OCI-LY1 (cell line): ENCODE measurements around the gene PDGFRB.

ENCODE experiments used
- H2AFZ ChIP-seq: fragments of 200-600 bp; sonication (generic), shearing (Covaris generic); 2 replicates; pipeline ENCODE4 v1.6.0; 2014; ENCODE audit warnings: antibody characterized with exemption, mild to moderate bottlenecking, low read length
- H3F3A ChIP-seq: fragments of 200-600 bp; sonication (generic), shearing (Covaris generic); 2 replicates; pipeline ENCODE4 v1.6.0; 2014; ENCODE audit warnings: mild to moderate bottlenecking, antibody characterized with exemption, low read length, moderate library complexity; ENCODE audit not compliant: insufficient read depth
- H3K27ac ChIP-seq: fragments of 200-600 bp; sonication (generic); 2 replicates; pipeline ENCODE4 v1.5.1; 2014; ENCODE audit warnings: low read length, mixed run types, mild to moderate bottlenecking, low read depth; ENCODE audit not compliant: poor library complexity, severe bottlenecking
- H3K27me3 ChIP-seq: fragments of 200-600 bp; sonication (generic); 2 replicates; pipeline ENCODE4 v1.6.0; 2014; ENCODE audit warnings: antibody characterized with exemption, mild to moderate bottlenecking, low read length, moderate library complexity; ENCODE audit not compliant: insufficient read depth
- H3K36me3 ChIP-seq: fragments of 200-600 bp; sonication (generic); 2 replicates; pipeline ENCODE4 v1.6.1; 2014; ENCODE audit warnings: mild to moderate bottlenecking, antibody characterized with exemption, low read length, moderate library complexity, mixed read lengths; ENCODE audit not compliant: insufficient read depth
- H3K4me1 ChIP-seq: fragments of 200-600 bp; sonication (generic); 2 replicates; pipeline ENCODE4 v1.5.1; 2014; ENCODE audit warnings: mild to moderate bottlenecking, low read length, moderate library complexity; ENCODE audit not compliant: insufficient read depth, severe bottlenecking
- H3K4me2 ChIP-seq: fragments of 200-600 bp; sonication (generic), shearing (Covaris generic); 2 replicates; pipeline ENCODE4 v1.6.1; 2014; ENCODE audit warnings: low read length
- H3K4me3 ChIP-seq: fragments of 200-600 bp; sonication (generic); 2 replicates; pipeline ENCODE4 v1.5.1; 2014; ENCODE audit warnings: low read length, low read depth, mild to moderate bottlenecking, mixed read lengths; ENCODE audit not compliant: poor library complexity, severe bottlenecking
- H3K79me2 ChIP-seq: fragments of 200-600 bp; shearing (Covaris generic); 2 replicates; pipeline ENCODE4 v1.6.1; 2016; ENCODE audit warnings: mixed run types, low read length, mixed read lengths; ENCODE audit not compliant: insufficient read depth
- H3K9ac ChIP-seq: fragments of 200-600 bp; sonication (generic), shearing (Covaris generic); 2 replicates; pipeline ENCODE4 v1.6.1; 2014; ENCODE audit warnings: mild to moderate bottlenecking, low read length, mixed read lengths
- H3K9me2 ChIP-seq: fragments of 200-600 bp; sonication (generic), shearing (Covaris generic); 2 replicates; pipeline ENCODE4 v1.6.1; 2014; ENCODE audit warnings: low read depth, mild to moderate bottlenecking, low read length, mixed read lengths
- H3K9me3 ChIP-seq: fragments of 200-600 bp; shearing (Covaris generic); 2 replicates; pipeline ENCODE4 v1.6.1; 2014; ENCODE audit warnings: low read length, mixed read lengths
- H4K20me1 ChIP-seq: fragments of 200-600 bp; sonication (generic), shearing (Covaris generic); 2 replicates; pipeline ENCODE4 v1.6.0; 2016; ENCODE audit warnings: mild to moderate bottlenecking, low read length; ENCODE audit not compliant: insufficient read depth
- CTCF ChIP-seq: fragments of 200-600 bp; sonication (generic), shearing (Covaris generic); IDR thresholded peaks from 2 replicates; pipeline ENCODE4 v1.5.1; 2017; ENCODE audit warnings: mild to moderate bottlenecking, antibody characterized with exemption, low read length, moderate library complexity, mixed read lengths
- EZH2 ChIP-seq: fragments of 200-600 bp; sonication (generic), shearing (Covaris generic); IDR thresholded peaks from 2 replicates; pipeline ENCODE4 v1.8.0; 2017; ENCODE audit warnings: borderline replicate concordance, mixed run types, mild to moderate bottlenecking, antibody characterized with exemption, low read length, moderate library complexity, mixed read lengths

PDGFRB gene

GRCh38 chr5:150156027-150156368 lies 353 bp upstream of the PDGFRB start:
- H3K4me3 ChIP-seq: peak overlapping the region; percentile 2

GRCh38 chr5:150154618-150155128 lies 972 bp downstream of the PDGFRB start:
- no peaks in the 10 kb centered on the region for H3K9me2 ChIP-seq
- H3K4me2 ChIP-seq: no peak overlapping the region
- no peak overlapping the region for H3K4me3 ChIP-seq
- no peak for TF ChIP-seq CTCF
- TF ChIP-seq EZH2: no peak
- no peak overlapping the region for H3K27ac ChIP-seq
- H2AFZ ChIP-seq: no peak overlapping the region
- H3K4me1 ChIP-seq: no peaks in the 10 kb centered on the region
- no peaks in the 10 kb centered on the region for H3K27me3 ChIP-seq
- H3K36me3 ChIP-seq: no peaks in the 10 kb centered on the region
- no peak overlapping the region for H3K9ac ChIP-seq
- no peaks in the 10 kb centered on the region for H3K79me2 ChIP-seq
- H3F3A ChIP-seq: no peaks in the 10 kb centered on the region
- no peaks in the 10 kb centered on the region for H4K20me1 ChIP-seq
- no peaks in the 10 kb centered on the region for H3K9me3 ChIP-seq

More at GRCh38 chr5:150156027-150156368, 353 bp upstream of the PDGFRB start:
- no peak overlapping the region for H3K27ac ChIP-seq
- no peaks in the 10 kb centered on the region for H3K9me3 ChIP-seq
- TF ChIP-seq CTCF: no peak
- TF ChIP-seq EZH2: no peak
- H3K4me1 ChIP-seq: peaks cover 5% of the 10 kb centered on the region
- no peaks in the 10 kb centered on the region for H3F3A ChIP-seq
- no peak overlapping the region for H2AFZ ChIP-seq
- H3K9me2 ChIP-seq: no peaks in the 10 kb centered on the region
- no peak overlapping the region for H3K9ac ChIP-seq
- H3K4me2 ChIP-seq: no peak overlapping the region; the same call in 1 of the 2 replicates
- no peaks in the 10 kb centered on the region for H3K36me3 ChIP-seq
- H3K79me2 ChIP-seq: no peaks in the 10 kb centered on the region
- H4K20me1 ChIP-seq: no peaks in the 10 kb centered on the region
- H3K27me3 ChIP-seq: no peaks in the 10 kb centered on the region

- no peak overlapping the region for H3K27ac ChIP-seq
- TF ChIP-seq EZH2 (no peak), CTCF (no peak)
- no peak overlapping the region for H3K4me3 ChIP-seq
- no peaks in the 10 kb centered on the region for H3K4me1 ChIP-seq
- H3K79me2 ChIP-seq: no peaks in the 10 kb centered on the region
- no peaks in the 10 kb centered on the region for H3K9me2 ChIP-seq
- H3K36me3 ChIP-seq: no peaks in the 10 kb centered on the region
- no peaks in the 10 kb centered on the region for H4K20me1 ChIP-seq
- no peaks in the 10 kb centered on the region for H3K9me3 ChIP-seq
- no peak overlapping the region for H2AFZ ChIP-seq
- H3K27me3 ChIP-seq: no peaks in the 10 kb centered on the region
- no peak overlapping the region for H3K4me2 ChIP-seq
- H3K9ac ChIP-seq: no peak overlapping the region
- H3F3A ChIP-seq: no peaks in the 10 kb centered on the region
Measured at GRCh38 chr5:150153957-150154617, 1.6 kb downstream of the PDGFRB start.
